K562 (cell line): ENCODE measurements around the gene LEPR. TPM values are rescaled to one million over a fixed set of nuclear protein-coding genes. Genes with fewer than 3 reads are reported as not detected.

Experiments used
- ATAC-seq: fragments of 200-7000 bp; cut with Tn5 transposase; 3 replicates; pipeline ENCODE4 v1.9.1; 2020; ENCODE audit warnings: moderate library complexity
- BruUV-seq: library from RNA; stranded (reverse); fragments of 400-500 nt; replicated peaks from 2 replicates; lab custom pipeline; 2021; lab: Mats Ljungman, UMichigan
- CTCF ChIA-PET: fragments of 300-600 bp; formaldehyde crosslinking; extraction: SDS; loops from one replicate; lab custom pipeline; 2021; ENCODE audit warnings: low intra/inter-chr PET ratio; lab: Yijun Ruan, JAX
- POLR2A ChIA-PET: fragments of 300-600, 350-650 bp; sonication (Branson Sonifier 250); formaldehyde crosslinking; extraction: SDS; loops from one replicate; lab custom pipeline; 2021; ENCODE audit warnings: antibody characterized with exemption, inconsistent platforms; lab: Yijun Ruan, JAX
- DNase-seq, 4 experiments: peaks; one replicate each; pipeline versions ENCODE4 v3.0.0 to v3.0.0-alpha.2; 2011 to 2018; ENCODE audit warnings: low spot score in 3 of 4, mixed read lengths in 3 of 4; ENCODE audit errors: extremely low read depth in 1 of 4
- FAIRE-seq: peaks from 2 replicates; lab custom pipeline; 2011; peaks lifted over from hg19 to GRCh38; lab: Jason Lieb, UNC
- H2AFZ ChIP-seq: 2 replicates; pipeline ENCODE4 v1.6.0; 2011; ENCODE audit warnings: low read depth, low read length, control low read depth, inconsistent platforms
- H3K27ac ChIP-seq: fragments of 200-600 bp; 3 replicates; pipeline ENCODE4 v1.8.0; 2011; ENCODE audit warnings: low read depth, mild to moderate bottlenecking, control low read depth, inconsistent platforms, low read length, moderate library complexity, mixed read lengths; ENCODE audit errors: extremely low read depth
- H3K27me3 ChIP-seq, 2 experiments: fragments of 300-600 bp in 1 of 2; 2 replicates in 1 of 2; 3 replicates in 1 of 2; pipeline versions ENCODE4 v1.6.0 to v1.8.0; 2011; ENCODE audit warnings: inconsistent platforms in 2 of 2, low read length in 2 of 2, mild to moderate bottlenecking in 1 of 2, mixed read lengths in 1 of 2, moderate library complexity in 1 of 2; ENCODE audit not compliant: control insufficient read depth in 2 of 2, insufficient read depth in 2 of 2
- H3K36me3 ChIP-seq: fragments of 300-600 bp; 3 replicates; pipeline ENCODE4 v1.8.0; 2011; ENCODE audit warnings: mild to moderate bottlenecking, low read length, inconsistent platforms; ENCODE audit not compliant: control insufficient read depth, insufficient read depth
- H3K4me1 ChIP-seq, 2 experiments: fragments of 200-600 bp in 1 of 2; replicated peaks in 1 of 2; 2 replicates in 1 of 2; 3 replicates in 1 of 2; pipeline versions ENCODE4 v1.5.1 to v1.8.0; 2011; ENCODE audit warnings: inconsistent platforms in 2 of 2, low read length in 2 of 2, mild to moderate bottlenecking in 1 of 2, mixed read lengths in 1 of 2, moderate library complexity in 1 of 2; ENCODE audit not compliant: control insufficient read depth in 2 of 2, insufficient read depth in 2 of 2
- H3K4me2 ChIP-seq: 2 replicates; pipeline ENCODE4 v1.6.1; 2011; ENCODE audit warnings: low read length, control low read depth, inconsistent platforms, mixed read lengths; ENCODE audit not compliant: insufficient read depth
- H3K4me3 ChIP-seq: fragments of 200-600 bp; sonication (generic), shearing (Covaris generic); 2 replicates; pipeline ENCODE4 v1.5.1; 2016; ENCODE audit warnings: control low read depth, inconsistent platforms
- H3K79me2 ChIP-seq: fragments of 200-600 bp; 3 replicates; pipeline ENCODE4 v1.8.0; 2011; ENCODE audit warnings: low read length, inconsistent platforms; ENCODE audit not compliant: control insufficient read depth, insufficient read depth
- H3K9ac ChIP-seq, 2 experiments: 2 replicates each; pipeline versions ENCODE4 v1.6.0 to v1.6.1; 2011; ENCODE audit warnings: low read depth in 2 of 2, low read length in 2 of 2, control low read depth in 1 of 2, inconsistent platforms in 1 of 2, mild to moderate bottlenecking in 1 of 2, mixed read lengths in 1 of 2; ENCODE audit not compliant: insufficient read depth in 1 of 2
- H3K9me1 ChIP-seq: one replicate; pipeline ENCODE4 v1.6.0; 2011; ENCODE audit warnings: inconsistent platforms, mild to moderate bottlenecking, low read length, moderate library complexity; ENCODE audit not compliant: control insufficient read depth, insufficient read depth
- H3K9me3 ChIP-seq: replicated peaks from 2 replicates; pipeline ENCODE4 v1.5.1; 2011; ENCODE audit warnings: low read depth, low read length, inconsistent platforms; ENCODE audit not compliant: control insufficient read depth, insufficient read depth
- H4K20me1 ChIP-seq: replicated peaks from 2 replicates; pipeline ENCODE4 v1.6.1; 2011; ENCODE audit warnings: low read length, inconsistent platforms, mixed read lengths; ENCODE audit not compliant: control insufficient read depth, insufficient read depth
- BMI1 ChIP-seq: fragments of 150-350 bp; IDR thresholded peaks from 2 replicates; pipeline ENCODE4 v1.6.1; 2014; ENCODE audit warnings: low read length
- EWSR1 ChIP-seq: fragments of 450-650 bp; IDR thresholded peaks from 2 replicates; pipeline ENCODE4 v1.6.1; 2018; ENCODE audit warnings: borderline replicate concordance, mild to moderate bottlenecking, low read depth, moderate library complexity; ENCODE audit not compliant: partially characterized antibody
- EZH2 ChIP-seq: IDR thresholded peaks from 2 replicates; pipeline ENCODE4 v1.6.1; 2012; ENCODE audit warnings: low read depth, mild to moderate bottlenecking, inconsistent platforms, low read length, borderline replicate concordance
- HMG20A ChIP-seq: fragments of 450-650 bp; formaldehyde crosslinking; conservative IDR thresholded peaks from 2 replicates; pipeline ENCODE4 v1.4.0; 2020; ENCODE audit warnings: mild to moderate bottlenecking, mixed read lengths
- RB1 ChIP-seq: fragments of 450-650 bp; IDR thresholded peaks from 2 replicates; pipeline ENCODE4 v1.6.1; 2017; ENCODE audit warnings: low read depth, mild to moderate bottlenecking
- SMAD1 ChIP-seq: fragments of 150-350 bp; IDR thresholded peaks from 2 replicates; pipeline ENCODE4 v1.6.1; 2014; ENCODE audit warnings: low read length, low read depth; ENCODE audit not compliant: partially characterized antibody
- WGBS: fragments of 100-300 bp; shearing (Covaris generic); methylation state at CpG from one replicate; pipeline ENCODE4 v1.1.6; 2016; ENCODE audit warnings: low coverage, mixed read lengths; ENCODE audit not compliant: insufficient coverage; ENCODE audit errors: missing lambda C conversion rate; 5-methylcytosine and 5-hydroxymethylcytosine counted together
- in situ Hi-C: fragments of 300-500 bp; cut with MboI; formaldehyde crosslinking; loops from 4 replicates; pipeline ENCODE4 v1.15.0; 2018; ENCODE audit warnings: inconsistent platforms, mixed read lengths
- intact Hi-C: fragments of 100-400 bp; cut with micrococcal nuclease; formaldehyde crosslinking; loops from 2 replicates; pipeline ENCODE4 v1.14.2; 2022
- polyA plus RNA-seq, 8 experiments: library from polyadenylated mRNA; depleted of rRNA in 4 of 8; stranded (reverse) in 5 of 8; unstranded in 3 of 8; fragments of >200 nt; fragmentation: Nextera tagmentation in 2 of 8; fragmentation: Illumina TruSeq in 1 of 8; extraction: Ambion mirVana in 2 of 8; extraction: Trizol in 1 of 8; gene quantifications; 2 replicates each; pipeline versions ENCODE4 v1.2.1 to v1.2.3, GENCODE V29; 2011 to 2014; ENCODE audit warnings: inconsistent platforms in 1 of 8, missing spikeins in 1 of 8
- total RNA-seq, 7 experiments: library from RNA; depleted of rRNA in 6 of 7; stranded (reverse); fragments of >200 nt in 6 of 7; fragmentation: Illumina TruSeq in 2 of 7; extraction: Trizol in 2 of 7; gene quantifications; 2 replicates each; pipeline versions ENCODE4 v1.2.1 to v1.2.3, GENCODE V29; 2011 to 2021; ENCODE audit warnings: low replicate concordance in 1 of 7
- TF ChIP-seq, protein P1 (sequence below), 2 experiments: fragments of 150-350 bp in 1 of 2; IDR thresholded peaks; 2 replicates each; pipeline ENCODE4 v1.6.1; 2012 to 2016; ENCODE audit warnings: low read depth in 2 of 2, low read length in 2 of 2, mild to moderate bottlenecking in 1 of 2, moderate library complexity in 1 of 2

LEPR gene
- total and polyA plus RNA-seq, 9 of the 15 experiments (the other 6 are each of a cell fraction or from before 2014, with no cell fraction given): 12.2 to 111 (median 43.1) TPM

DNA sequence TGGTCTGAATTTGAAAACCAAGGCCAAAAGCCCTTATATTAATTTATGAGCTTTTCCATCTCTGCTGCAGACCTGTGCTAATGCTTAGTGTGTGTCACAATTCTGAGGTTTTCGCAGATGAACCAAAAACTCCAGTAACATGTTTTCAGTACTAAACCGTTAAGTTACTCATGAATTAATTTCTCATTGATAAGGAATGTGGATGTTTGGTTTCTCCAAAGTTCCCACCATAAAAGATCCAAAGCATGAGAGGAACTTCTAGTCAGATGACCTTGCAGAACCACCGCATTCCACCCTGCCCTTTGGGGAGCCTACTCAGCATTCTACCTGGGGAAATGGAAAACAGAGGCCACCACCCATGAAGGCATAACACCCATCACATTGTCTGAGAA, 7.5 kb upstream of the LEPR start (continued):
- TF ChIP-seq, protein P1, sequence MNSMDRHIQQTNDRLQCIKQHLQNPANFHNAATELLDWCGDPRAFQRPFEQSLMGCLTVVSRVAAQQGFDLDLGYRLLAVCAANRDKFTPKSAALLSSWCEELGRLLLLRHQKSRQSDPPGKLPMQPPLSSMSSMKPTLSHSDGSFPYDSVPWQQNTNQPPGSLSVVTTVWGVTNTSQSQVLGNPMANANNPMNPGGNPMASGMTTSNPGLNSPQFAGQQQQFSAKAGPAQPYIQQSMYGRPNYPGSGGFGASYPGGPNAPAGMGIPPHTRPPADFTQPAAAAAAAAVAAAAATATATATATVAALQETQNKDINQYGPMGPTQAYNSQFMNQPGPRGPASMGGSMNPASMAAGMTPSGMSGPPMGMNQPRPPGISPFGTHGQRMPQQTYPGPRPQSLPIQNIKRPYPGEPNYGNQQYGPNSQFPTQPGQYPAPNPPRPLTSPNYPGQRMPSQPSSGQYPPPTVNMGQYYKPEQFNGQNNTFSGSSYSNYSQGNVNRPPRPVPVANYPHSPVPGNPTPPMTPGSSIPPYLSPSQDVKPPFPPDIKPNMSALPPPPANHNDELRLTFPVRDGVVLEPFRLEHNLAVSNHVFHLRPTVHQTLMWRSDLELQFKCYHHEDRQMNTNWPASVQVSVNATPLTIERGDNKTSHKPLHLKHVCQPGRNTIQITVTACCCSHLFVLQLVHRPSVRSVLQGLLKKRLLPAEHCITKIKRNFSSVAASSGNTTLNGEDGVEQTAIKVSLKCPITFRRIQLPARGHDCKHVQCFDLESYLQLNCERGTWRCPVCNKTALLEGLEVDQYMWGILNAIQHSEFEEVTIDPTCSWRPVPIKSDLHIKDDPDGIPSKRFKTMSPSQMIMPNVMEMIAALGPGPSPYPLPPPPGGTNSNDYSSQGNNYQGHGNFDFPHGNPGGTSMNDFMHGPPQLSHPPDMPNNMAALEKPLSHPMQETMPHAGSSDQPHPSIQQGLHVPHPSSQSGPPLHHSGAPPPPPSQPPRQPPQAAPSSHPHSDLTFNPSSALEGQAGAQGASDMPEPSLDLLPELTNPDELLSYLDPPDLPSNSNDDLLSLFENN (IDR thresholded peaks at IDR 0.05; ENCODE audit: low read depth in 2 of 2, low read length in 2 of 2): no peak
- TF ChIP-seq SMAD1: no peak
- no peak for TF ChIP-seq RB1

DNA sequence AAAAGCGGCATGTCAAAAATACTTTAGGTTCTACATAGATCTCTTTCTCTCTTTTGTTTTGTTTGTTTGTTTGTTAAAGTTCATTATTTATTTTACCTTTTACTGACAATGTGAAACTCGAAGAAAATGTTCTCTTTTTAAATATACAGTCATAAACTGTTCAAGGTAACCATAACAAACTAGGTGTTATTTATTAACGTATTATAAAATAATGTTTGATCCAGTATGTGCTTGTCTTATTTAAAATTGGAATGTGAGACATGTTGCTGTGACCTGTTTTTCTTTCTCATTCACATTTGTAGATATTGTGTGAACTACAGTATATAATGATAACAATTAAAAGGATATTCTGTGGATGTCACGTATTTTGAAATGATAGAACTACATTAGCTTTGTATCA, 5.9 kb upstream of the LEPR start:
- H3K79me2 ChIP-seq: peaks cover 3% of the 10 kb centered on the region; the same call in 2 of the 3 replicates
- peaks cover 17 to 70% of the 10 kb centered on the region in 2 experiments for H3K4me1 ChIP-seq
- H3K9me1 ChIP-seq: no peaks in the 10 kb centered on the region
- ChIA-PET CTCF (no interaction called here), POLR2A (interaction anchor here (1.1 kb wide), 1 partner anchor 44 kb away, joined by 3 read pairs; no protein-coding TSS in a partner anchor)
- in situ Hi-C loops: no loop called here
- H4K20me1 ChIP-seq: no peaks in the 10 kb centered on the region
- intact Hi-C loops: no loop called here
- H3K27ac ChIP-seq: no peak overlapping the region
- no peaks in the 10 kb centered on the region for H3K9me3 ChIP-seq
- ATAC-seq (no peak), DNase-seq (no peak), FAIRE-seq (no peak)
- WGBS: 84% methylated on average over 4 of the region's 4 CpGs
- no TSS peak for BruUV-seq
- no peak overlapping the region for H3K4me2 ChIP-seq
- H2AFZ ChIP-seq: no peak overlapping the region
- no peak overlapping the region for H3K4me3 ChIP-seq
- H3K27me3 ChIP-seq: no peaks in the 10 kb centered on the region
- H3K9ac ChIP-seq: no peak overlapping the region
- TF ChIP-seq HMG20A (CRISPR knock-in tag) (no peak), EZH2 (no peak), BMI1 (no peak), EWSR1 (no peak)
- peaks cover 49% of the 10 kb centered on the region for H3K36me3 ChIP-seq
